IMR-90 (cell line): ENCODE results near the gene PRELID3B. TPM values are rescaled to one million over a fixed set of nuclear protein-coding genes. Genes with fewer than 3 reads are reported as not detected.

Experiments used
- ATAC-seq: fragments of 200-7000 bp; cut with Tn5 transposase; 2 replicates; pipeline ENCODE4 v1.9.1; 2020; ENCODE audit warnings: low read depth, mild to moderate bottlenecking, moderate library complexity
- BruUV-seq: library from RNA; stranded (reverse); fragments of 400-500 nt; replicated peaks from 2 replicates; lab custom pipeline; 2021; lab: Mats Ljungman, UMichigan
- CTCF ChIA-PET: fragments of 300-600 bp; formaldehyde crosslinking; extraction: SDS; loops from one replicate; lab custom pipeline; 2021; ENCODE audit warnings: antibody characterized with exemption; lab: Yijun Ruan, JAX
- POLR2A ChIA-PET: fragments of 300-600 bp; sonication (Branson Sonifier 250); formaldehyde crosslinking; loops from one replicate; lab custom pipeline; 2022; ENCODE audit warnings: antibody characterized with exemption; ENCODE audit not compliant: unreplicated experiment; lab: Charles Lee
- DNase-seq: peaks from one replicate; pipeline ENCODE4 v3.0.0; 2013
- H2AFZ ChIP-seq: replicated peaks from 2 replicates; pipeline ENCODE3; 2013; ENCODE audit warnings: low read length, mild to moderate bottlenecking; ENCODE audit not compliant: poor library complexity
- H2AK5ac ChIP-seq: 2 replicates; pipeline ENCODE4 v1.6.1; 2013; ENCODE audit warnings: low read depth, low read length, inconsistent platforms
- H2AK9ac ChIP-seq: replicated peaks from 2 replicates; pipeline ENCODE3; 2013; ENCODE audit warnings: mild to moderate bottlenecking, low read depth, low read length, moderate library complexity; ENCODE audit not compliant: poor library complexity
- H2BK120ac ChIP-seq: 2 replicates; pipeline ENCODE4 v1.6.1; 2013; ENCODE audit warnings: low read depth, low read length, inconsistent platforms
- H2BK15ac ChIP-seq: 3 replicates; pipeline ENCODE4 v1.6.1; 2013; ENCODE audit warnings: low read depth, low read length, inconsistent platforms
- H2BK20ac ChIP-seq: 2 replicates; pipeline ENCODE4 v1.6.1; 2013; ENCODE audit warnings: low read depth, mild to moderate bottlenecking, inconsistent platforms, low read length, moderate library complexity
- H2BK5ac ChIP-seq: 2 replicates; pipeline ENCODE4 v1.6.1; 2013; ENCODE audit warnings: mild to moderate bottlenecking, low read depth, low read length, inconsistent platforms; ENCODE audit not compliant: poor library complexity, severe bottlenecking
- H3K14ac ChIP-seq: replicated peaks from 2 replicates; pipeline ENCODE4 v1.6.1; 2013; ENCODE audit warnings: low read depth, low read length, inconsistent platforms
- H3K18ac ChIP-seq: 2 replicates; pipeline ENCODE4 v1.6.1; 2013; ENCODE audit warnings: low read depth, low read length, control low read depth
- H3K23ac ChIP-seq: 2 replicates; pipeline ENCODE4 v1.6.1; 2013; ENCODE audit warnings: low read depth, low read length, inconsistent platforms
- H3K27ac ChIP-seq: 2 replicates; pipeline ENCODE4 v1.5.1; 2013; ENCODE audit warnings: mild to moderate bottlenecking, control low read depth, low read length; ENCODE audit not compliant: insufficient read depth
- H3K27me3 ChIP-seq: 2 replicates; pipeline ENCODE4 v1.6.1; 2013; ENCODE audit warnings: low read length; ENCODE audit not compliant: control insufficient read depth, insufficient read depth
- H3K36me3 ChIP-seq: 2 replicates; pipeline ENCODE4 v1.6.1; 2013; ENCODE audit warnings: low read length, mixed read lengths; ENCODE audit not compliant: control insufficient read depth, insufficient read depth
- H3K4ac ChIP-seq: 2 replicates; pipeline ENCODE4 v1.6.1; 2013; ENCODE audit warnings: low read depth, low read length, inconsistent platforms
- H3K4me1 ChIP-seq: 2 replicates; pipeline ENCODE4 v1.6.1; 2013; ENCODE audit warnings: low read length, mixed read lengths; ENCODE audit not compliant: control insufficient read depth, insufficient read depth
- H3K4me2 ChIP-seq: 2 replicates; pipeline ENCODE4 v1.6.1; 2013; ENCODE audit warnings: low read depth, mild to moderate bottlenecking, control low read depth, low read length, moderate library complexity
- H3K4me3 ChIP-seq: 2 replicates; pipeline ENCODE4 v1.5.1; 2013; ENCODE audit warnings: low read depth, mild to moderate bottlenecking, control low read depth, low read length, moderate library complexity; ENCODE audit not compliant: insufficient read depth
- H3K56ac ChIP-seq: 2 replicates; pipeline ENCODE4 v1.6.1; 2013; ENCODE audit warnings: low read length, inconsistent platforms; ENCODE audit not compliant: insufficient read depth; ENCODE audit errors: extremely low read depth
- H3K79me1 ChIP-seq, 2 experiments: 2 replicates each; pipeline ENCODE4 v1.6.1; 2013; ENCODE audit warnings: low read length in 2 of 2, inconsistent platforms in 1 of 2, low read depth in 1 of 2
- H3K9ac ChIP-seq: 2 replicates; pipeline ENCODE4 v1.6.1; 2013; ENCODE audit warnings: low read depth, low read length, control low read depth
- H3K9me1 ChIP-seq: 2 replicates; pipeline ENCODE4 v1.6.1; 2013; ENCODE audit warnings: low read length, inconsistent platforms; ENCODE audit not compliant: insufficient read depth
- H3K9me3 ChIP-seq: 2 replicates; pipeline ENCODE4 v1.6.1; 2013; ENCODE audit warnings: low read length; ENCODE audit not compliant: control insufficient read depth, insufficient read depth
- H4K20me1 ChIP-seq: 2 replicates; pipeline ENCODE4 v1.6.1; 2013; ENCODE audit warnings: low read length, inconsistent platforms; ENCODE audit not compliant: insufficient read depth
- H4K5ac ChIP-seq: 2 replicates; pipeline ENCODE4 v1.6.1; 2013; ENCODE audit warnings: mild to moderate bottlenecking, low read depth, low read length, control low read depth
- H4K8ac ChIP-seq, 2 experiments: 2 replicates each; pipeline ENCODE4 v1.6.1; 2013; ENCODE audit warnings: low read depth in 2 of 2, low read length in 2 of 2, control low read depth in 1 of 2, inconsistent platforms in 1 of 2
- H4K91ac ChIP-seq: 2 replicates; pipeline ENCODE4 v1.6.1; 2013; ENCODE audit warnings: low read depth, low read length, inconsistent platforms; ENCODE audit not compliant: insufficient read depth
- BHLHE40 ChIP-seq: fragments of 150-350 bp; IDR thresholded peaks from 2 replicates; pipeline ENCODE4 v1.6.1; 2016; ENCODE audit warnings: mild to moderate bottlenecking, low read depth, low read length
- CHD1 ChIP-seq: IDR thresholded peaks from 2 replicates; pipeline ENCODE4 v1.6.1; 2012; ENCODE audit warnings: low read depth, low read length, improper control_type of control experiment
- CTCF ChIP-seq: conservative IDR thresholded peaks from 2 replicates; pipeline ENCODE4 v1.5.1; 2012; ENCODE audit warnings: mild to moderate bottlenecking, low read depth, low read length, improper control_type of control experiment
- ELK1 ChIP-seq: fragments of 150-350 bp; IDR thresholded peaks from 2 replicates; pipeline ENCODE4 v1.6.1; 2016; ENCODE audit warnings: low read depth, mild to moderate bottlenecking, low read length, moderate library complexity, borderline replicate concordance
- FOS ChIP-seq: fragments of 150-350 bp; IDR thresholded peaks from 2 replicates; pipeline ENCODE4 v1.6.1; 2016; ENCODE audit warnings: low read depth, low read length
- MAFK ChIP-seq: IDR thresholded peaks from 2 replicates; pipeline ENCODE4 v1.6.1; 2012; ENCODE audit warnings: low read depth, low read length, improper control_type of control experiment
- MAZ ChIP-seq: IDR thresholded peaks from 2 replicates; pipeline ENCODE4 v1.6.1; 2012; ENCODE audit warnings: low read depth, mild to moderate bottlenecking, low read length, improper control_type of control experiment, moderate library complexity, borderline replicate concordance
- MXI1 ChIP-seq: IDR thresholded peaks from 2 replicates; pipeline ENCODE4 v1.6.1; 2012; ENCODE audit warnings: low read depth, mild to moderate bottlenecking, low read length, moderate library complexity, borderline replicate concordance
- NFE2L2 ChIP-seq: fragments of 150-350 bp; IDR thresholded peaks from 2 replicates; pipeline ENCODE4 v1.6.1; 2016; ENCODE audit warnings: low read depth, mild to moderate bottlenecking, low read length
- POLR2A ChIP-seq: IDR thresholded peaks from 2 replicates; pipeline ENCODE4 v1.6.1; 2012; ENCODE audit warnings: mild to moderate bottlenecking, low read depth, low read length
- RAD21 ChIP-seq: IDR thresholded peaks from 2 replicates; pipeline ENCODE4 v1.6.1; 2012; ENCODE audit warnings: low read length, improper control_type of control experiment
- RCOR1 ChIP-seq: IDR thresholded peaks from 2 replicates; pipeline ENCODE4 v1.6.1; 2012; ENCODE audit warnings: mild to moderate bottlenecking, low read length, improper control_type of control experiment; ENCODE audit not compliant: insufficient replicate concordance
- RFX5 ChIP-seq: IDR thresholded peaks from 2 replicates; pipeline ENCODE4 v1.8.0; 2012; ENCODE audit warnings: low read depth, mild to moderate bottlenecking, low read length, moderate library complexity
- USF2 ChIP-seq: fragments of 150-350 bp; IDR thresholded peaks from 2 replicates; pipeline ENCODE4 v1.6.1; 2017; ENCODE audit warnings: mild to moderate bottlenecking, antibody characterized with exemption, low read length, low read depth
- WGBS, 2 experiments: methylation state at CpG; one replicate each; pipeline versions ENCODE4 v1.1.5 to v1.1.7; 2013; ENCODE audit warnings: missing lambda C conversion rate in 2 of 2; ENCODE audit not compliant: insufficient read length in 1 of 2; ENCODE audit errors: extremely low coverage in 2 of 2; 5-methylcytosine and 5-hydroxymethylcytosine counted together
- dilution Hi-C: fragments of 300-500 bp; cut with HindIII; formaldehyde crosslinking; loops from one replicate; pipeline ENCODE4 v1.14.3; 2018; ENCODE audit warnings: low sequenced_read_pairs; ENCODE audit not compliant: unreplicated experiment
- in situ Hi-C: fragments of 300-500 bp; cut with MboI; formaldehyde crosslinking; loops from 3 replicates; pipeline ENCODE4 v1.14.3; 2019; ENCODE audit warnings: low sequenced_read_pairs, inconsistent platforms, mixed read lengths
- intact Hi-C: fragments of 100-400 bp; cut with micrococcal nuclease; formaldehyde crosslinking; loops from 2 replicates; pipeline ENCODE4 v1.10.0; 2022
- polyA plus RNA-seq, 3 experiments: library from polyadenylated mRNA; depleted of rRNA; stranded (reverse); fragments of >200 nt; gene quantifications; 2 replicates each; pipeline ENCODE4 v1.2.3, GENCODE V29; 2012; ENCODE audit warnings: low replicate concordance in 1 of 3
- total RNA-seq: library from RNA; depleted of rRNA; stranded (reverse); fragments of >200 nt; gene quantifications from 2 replicates; pipeline ENCODE4 v1.2.3, GENCODE V29; 2012

PRELID3B gene
- total and polyA plus RNA-seq, 2 of the 4 experiments (the other 2 are of a cell fraction) = 24.8 to 41.9 TPM

- Histone ChIP-seq H3K27me3 (peaks cover 3% of the 10 kb centered on the region), H3K9me1 (peaks cover 5% of the 10 kb centered on the region; the same call in 1 of the 2 replicates), H3K79me1 (no peaks in the 10 kb centered on the region), H3K4ac (0 out of 2 replicates have a peak overlapping the region, but pooled peaks have one; percentile 17), H2BK5ac (no peak overlapping the region), H3K36me3 (no peaks in the 10 kb centered on the region), H2AFZ (peak overlapping the region; percentile 19), H3K18ac (no peak overlapping the region), H3K4me2 (no peak overlapping the region), H3K9ac (no peak overlapping the region), H2BK15ac (peak overlapping the region; percentile 29; the same call in 1 of the 3 replicates), H3K23ac (no peak overlapping the region), H3K4me1 (peaks cover 2% of the 10 kb centered on the region; the same call in 1 of the 2 replicates), H2BK20ac (no peak overlapping the region), H3K56ac (no peak overlapping the region), H3K4me3 (no peak overlapping the region), H4K5ac (no peak overlapping the region), H3K9me3 (no peaks in the 10 kb centered on the region), H2BK120ac (no peak overlapping the region), H4K20me1 (no peaks in the 10 kb centered on the region), H4K91ac (peak overlapping the region; percentile 56; the same call in 1 of the 2 replicates), H3K14ac (no peak overlapping the region), H4K8ac (no peak overlapping the region; a peak in 1 of 4 replicates), H3K27ac (no peak overlapping the region), H2AK9ac (no peak overlapping the region), H2AK5ac (no peak overlapping the region; the same call in 1 of the 2 replicates)
- dilution Hi-C loops = no loop called here
- 49% methylated on average over 4 of the region's 9 CpGs; no CpG with 5 or more reads in 1 of the 2 experiments for WGBS, 2 experiments
- in situ Hi-C loops = no loop called here
- BruUV-seq = no TSS peak
- ATAC-seq (no peak), DNase-seq (no peak)
- ChIA-PET POLR2A (no interaction called here), CTCF (no interaction called here)
- intact Hi-C loops = loop anchor here (10.0 kb wide), 2 partner anchors 321 to 411 kb away; no protein-coding TSS in a partner anchor
- TF ChIP-seq BHLHE40 (no peak), RCOR1 (no peak), CTCF (no peak), USF2 (no peak), MAZ (no peak), CHD1 (no peak), FOS (no peak), RFX5 (no peak), NFE2L2 (no peak), POLR2A (no peak), MAFK (no peak), RAD21 (no peak), MXI1 (no peak), ELK1 (no peak)
Measured at GRCh38 chr20:59084041-59084850, 41.7 kb upstream of the PRELID3B start.
